Neural cell (in vitro differentiated cells): ENCODE data around the gene TNFRSF14.

Experiments
- CTCF ChIP-seq: fragments of 450-650 bp; IDR thresholded peaks from 2 replicates; pipeline ENCODE4 v1.5.1; 2014; ENCODE audit warnings: antibody characterized with exemption, mild to moderate bottlenecking, moderate library complexity; ENCODE audit not compliant: poor library complexity, severe bottlenecking
- EP300 ChIP-seq: fragments of 450-650 bp; conservative IDR thresholded peaks from 2 replicates; pipeline ENCODE4 v1.6.1; 2014; ENCODE audit warnings: antibody characterized with exemption, mild to moderate bottlenecking, moderate library complexity; ENCODE audit not compliant: poor library complexity, severe bottlenecking
- EZH2 ChIP-seq: fragments of 200-600, 300-800 bp; shearing (Covaris generic), sonication (generic); IDR thresholded peaks from 2 replicates; pipeline ENCODE4 v1.6.1; 2014; ENCODE audit warnings: antibody characterized with exemption, low read length, borderline replicate concordance, mild to moderate bottlenecking; ENCODE audit not compliant: insufficient read depth, poor library complexity, severe bottlenecking
- POLR2AphosphoS5 ChIP-seq: IDR thresholded peaks from 2 replicates; pipeline ENCODE4 v1.6.1; 2012

DNA sequence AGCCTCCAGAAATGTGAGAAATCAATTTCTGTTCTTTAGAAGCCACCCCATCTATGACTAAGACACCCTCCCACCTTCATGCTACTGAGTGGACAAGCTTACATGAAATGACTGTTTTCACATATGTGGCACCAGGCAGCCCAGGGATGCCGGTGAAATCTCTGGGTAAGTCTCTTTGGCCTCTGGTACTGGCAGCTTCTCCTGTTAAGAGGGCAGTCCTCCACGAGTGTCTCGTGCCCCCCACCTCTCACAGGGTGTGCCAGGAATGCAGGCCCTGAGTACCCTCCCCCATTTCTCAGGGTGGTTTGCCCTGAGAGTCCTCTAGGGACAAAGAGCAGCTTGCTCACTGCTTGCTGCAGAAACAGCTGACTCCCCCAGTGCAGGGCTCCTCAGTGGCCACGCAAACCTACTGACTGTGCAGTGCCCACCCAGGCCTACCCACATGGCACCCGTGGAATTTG, 27.2 kb downstream of the TNFRSF14 start:
- TF ChIP-seq EZH2 (no peak), POLR2AphosphoS5 (no peak), CTCF (no peak), EP300 (no peak)
